Central memory CD4-positive, alpha-beta T cell (primary cell): ENCODE measurements around the gene TBCD.

Experiments
- DNase-seq: peaks from one replicate; pipeline ENCODE4 v3.0.0; 2022

TBCD gene

GRCh38 chr17:82835766-82836512 is 84.1 kb downstream of the TBCD start:
- no peak for DNase-seq

DNA sequence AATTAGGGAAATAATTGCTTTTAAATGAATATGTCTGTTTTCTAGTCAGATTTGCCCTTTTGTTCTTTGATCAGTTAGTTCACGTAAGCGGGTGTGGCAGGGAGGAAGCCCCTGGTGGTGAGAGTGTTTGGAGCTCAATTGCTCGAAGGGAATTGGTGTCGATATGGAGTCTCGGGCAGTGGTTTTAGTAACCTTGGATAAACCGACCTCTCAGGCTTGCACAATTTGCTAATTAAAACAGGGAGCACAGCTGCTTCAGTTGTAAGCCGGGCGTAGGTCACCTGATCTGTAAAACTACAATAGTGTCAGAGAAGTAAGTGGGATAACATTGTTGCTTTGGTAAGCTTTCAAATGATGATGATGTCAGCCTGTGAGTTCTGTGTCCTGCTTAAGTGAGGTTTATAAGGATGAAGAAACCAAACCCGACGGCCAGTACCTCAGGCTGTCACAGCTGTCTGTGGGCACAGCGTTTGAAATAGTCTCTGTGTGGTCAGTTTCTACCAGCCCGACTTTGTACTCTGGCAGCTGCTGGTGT is 85.0 kb downstream of the TBCD start:
- DNase-seq, result no peak

DNA sequence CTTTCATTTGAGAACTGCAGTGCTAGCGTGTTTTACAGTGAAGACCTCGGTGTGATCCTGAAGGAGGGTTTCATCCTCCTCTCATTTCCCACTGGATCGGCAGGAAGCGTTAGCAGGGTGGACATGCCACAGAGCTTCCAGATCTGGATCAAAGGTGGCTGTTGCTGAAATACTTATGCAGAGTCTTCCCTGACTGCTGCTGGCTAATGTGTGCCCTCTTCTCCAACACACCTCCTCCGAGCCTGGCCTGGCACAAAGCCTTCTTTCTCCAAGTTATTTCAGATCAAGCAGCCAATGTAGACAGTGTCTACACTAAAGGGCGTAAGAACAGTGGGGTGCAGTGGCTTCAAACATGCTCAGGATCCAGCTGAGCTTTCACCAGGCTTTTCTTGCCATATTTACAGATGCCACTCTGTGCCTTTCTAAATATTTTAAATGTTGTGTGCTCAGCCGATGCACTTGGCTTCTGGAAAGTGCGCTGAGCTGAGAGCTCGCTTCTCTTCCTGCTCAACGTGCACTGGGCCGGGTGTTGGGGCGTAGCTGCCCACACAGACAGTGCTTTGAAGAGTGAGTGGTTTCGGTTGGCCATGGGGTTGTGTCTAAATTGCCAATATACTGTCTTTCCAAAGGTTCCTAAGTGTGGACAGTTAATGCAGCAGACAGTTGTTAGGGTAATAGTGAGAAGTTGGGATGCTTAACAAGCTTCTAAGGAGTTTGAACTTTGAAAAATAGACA is 85.9 kb downstream of the TBCD start:
- DNase-seq, result no peak

DNA sequence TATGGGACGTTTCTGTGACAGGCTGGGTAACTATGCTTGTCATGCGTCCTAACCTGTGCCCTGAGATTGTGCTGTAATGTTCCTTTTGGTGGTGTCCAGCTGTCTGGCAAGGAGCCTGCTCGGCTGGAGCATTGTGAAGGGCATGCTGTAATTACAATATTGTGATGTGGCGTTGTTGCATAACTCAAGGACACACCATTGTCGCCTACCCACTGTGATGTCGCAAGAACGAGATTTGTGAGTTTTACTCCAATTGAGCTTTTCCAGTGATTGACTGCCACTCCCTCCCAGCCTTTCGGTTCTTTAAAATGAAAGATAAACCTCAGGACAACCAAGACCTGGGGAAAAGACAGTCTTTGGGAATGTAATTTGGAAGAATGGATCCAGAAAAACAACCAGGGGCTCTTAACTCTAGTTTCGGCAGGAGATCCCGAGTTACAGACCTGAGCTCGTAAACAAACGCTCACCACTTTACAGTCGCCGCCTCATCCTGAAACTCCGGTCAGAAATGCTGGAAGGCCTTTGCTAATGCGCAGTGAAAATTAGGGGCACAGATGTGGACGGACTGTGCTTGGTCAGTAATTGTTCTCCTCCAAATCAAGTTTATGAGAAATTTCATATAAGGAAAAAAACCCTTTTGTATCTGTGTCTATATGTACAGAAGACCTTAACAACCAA is 86.7 kb downstream of the TBCD start:
- no peak for DNase-seq

DNA sequence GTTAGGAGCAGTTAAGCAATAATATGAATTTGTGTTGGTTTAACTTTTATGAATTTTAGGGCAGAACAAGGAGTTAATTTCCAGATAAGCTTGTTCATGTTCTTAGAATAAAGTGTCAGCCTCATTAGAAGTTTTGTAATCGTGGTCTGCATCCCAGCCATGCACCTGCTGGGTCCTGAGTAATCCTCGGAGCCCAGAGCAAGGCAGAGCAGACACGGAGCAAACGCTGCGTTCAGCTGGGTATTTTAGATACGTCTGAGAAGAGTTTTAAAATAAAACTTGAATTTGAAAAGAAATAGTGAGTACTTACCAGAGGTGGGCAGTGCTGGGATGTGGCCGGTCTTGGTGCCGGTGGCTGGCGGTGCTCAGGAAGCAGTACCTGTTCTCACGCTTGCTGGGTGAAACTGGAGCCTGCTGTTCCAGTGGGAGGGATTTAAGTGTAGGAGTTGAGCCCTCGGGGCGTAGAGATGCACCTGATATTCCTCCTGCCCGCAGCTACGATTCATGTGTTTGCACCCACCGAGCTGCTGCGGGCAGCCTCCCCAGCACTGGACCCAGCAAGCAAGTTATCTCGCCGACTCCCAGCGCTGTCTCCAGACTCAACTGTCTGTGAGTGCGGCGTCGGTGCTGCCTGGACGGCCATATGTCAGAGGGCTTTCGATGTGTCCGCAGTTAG is 87.9 kb downstream of the TBCD start, which contains the start of gene ZNF750:
Gene ZNF750 (minus strand): TSS at position 406 of the 676 bp plus-strand sequence. CDS start 7,568 bp downstream, outside the sequence.
- no peak for DNase-seq

DNA sequence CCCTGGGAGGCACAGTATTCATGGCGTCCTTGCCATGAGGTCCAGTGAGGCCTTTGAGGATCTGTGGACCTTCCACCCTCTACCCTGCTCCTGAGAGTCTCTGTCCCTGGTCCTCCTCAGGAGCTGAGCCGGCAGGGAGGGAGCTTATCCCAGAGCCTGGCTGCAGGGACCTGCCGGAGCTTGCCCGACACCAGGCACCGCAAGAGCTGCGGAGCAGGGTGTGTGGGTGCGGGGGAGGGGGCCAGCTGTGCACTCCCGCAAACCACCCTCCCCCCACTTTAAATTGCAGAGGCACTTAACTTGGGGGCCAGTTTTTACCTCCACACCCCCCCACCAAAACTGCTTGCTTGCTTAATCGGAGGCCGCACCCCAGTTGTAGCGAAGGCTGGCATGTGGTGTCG is 88.6 kb downstream of the TBCD start:
- DNase-seq, result no peak

GRCh38 chr17:82841921-82842596 is 90.2 kb downstream of the TBCD start:
- DNase-seq, result no peak

DNA sequence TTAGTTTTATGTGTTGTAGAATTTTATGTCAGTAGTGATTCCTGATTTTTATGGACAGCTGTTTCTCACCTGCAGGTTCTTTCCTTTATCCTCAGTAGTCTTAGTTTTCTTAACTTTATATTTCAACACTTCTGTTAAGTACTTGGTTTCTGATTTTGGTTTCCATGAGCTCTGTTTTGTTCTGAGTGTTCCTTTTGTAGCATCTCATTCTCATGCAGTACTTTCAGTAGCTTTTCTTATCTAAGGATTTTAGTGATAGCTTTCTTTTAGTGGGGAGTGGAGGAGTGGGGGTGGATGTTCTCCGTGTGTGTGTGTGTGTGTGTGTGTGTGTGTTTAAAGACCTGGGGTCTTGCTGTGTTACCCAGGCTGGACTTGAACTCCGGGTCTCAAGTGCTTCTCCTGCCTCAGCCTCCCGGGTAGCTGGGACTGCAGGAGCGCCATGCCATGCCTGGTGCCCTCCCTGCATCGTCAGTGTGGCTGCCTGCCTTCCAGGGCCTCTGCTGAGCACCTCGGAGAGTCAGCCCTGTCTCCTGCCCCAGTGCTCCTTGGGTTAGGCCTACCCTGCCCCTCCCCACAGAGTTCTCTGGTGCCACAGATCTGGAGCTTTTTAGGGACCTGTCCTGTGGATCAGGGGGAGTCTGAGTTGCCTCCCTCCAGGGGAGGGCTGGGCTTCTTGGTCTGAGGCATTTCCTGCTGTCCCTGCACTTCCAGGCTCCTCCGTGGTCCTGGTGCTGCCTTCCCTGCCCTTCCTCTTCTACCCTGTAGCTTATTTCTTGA is 92.2 kb downstream of the TBCD start:
- DNase-seq, result no peak

- no peak for DNase-seq
Observed at GRCh38 chr17:82844796-82845162, 92.9 kb downstream of the TBCD start.

- DNase-seq, result no peak
Observed at GRCh38 chr17:82845163-82845807, 93.4 kb downstream of the TBCD start.

- no peak for DNase-seq
Observed at GRCh38 chr17:82846061-82846691, 94.3 kb downstream of the TBCD start.

- peak; percentile 20 for DNase-seq
Observed at GRCh38 chr17:82848022-82848592, 96.2 kb downstream of the TBCD start.

DNA sequence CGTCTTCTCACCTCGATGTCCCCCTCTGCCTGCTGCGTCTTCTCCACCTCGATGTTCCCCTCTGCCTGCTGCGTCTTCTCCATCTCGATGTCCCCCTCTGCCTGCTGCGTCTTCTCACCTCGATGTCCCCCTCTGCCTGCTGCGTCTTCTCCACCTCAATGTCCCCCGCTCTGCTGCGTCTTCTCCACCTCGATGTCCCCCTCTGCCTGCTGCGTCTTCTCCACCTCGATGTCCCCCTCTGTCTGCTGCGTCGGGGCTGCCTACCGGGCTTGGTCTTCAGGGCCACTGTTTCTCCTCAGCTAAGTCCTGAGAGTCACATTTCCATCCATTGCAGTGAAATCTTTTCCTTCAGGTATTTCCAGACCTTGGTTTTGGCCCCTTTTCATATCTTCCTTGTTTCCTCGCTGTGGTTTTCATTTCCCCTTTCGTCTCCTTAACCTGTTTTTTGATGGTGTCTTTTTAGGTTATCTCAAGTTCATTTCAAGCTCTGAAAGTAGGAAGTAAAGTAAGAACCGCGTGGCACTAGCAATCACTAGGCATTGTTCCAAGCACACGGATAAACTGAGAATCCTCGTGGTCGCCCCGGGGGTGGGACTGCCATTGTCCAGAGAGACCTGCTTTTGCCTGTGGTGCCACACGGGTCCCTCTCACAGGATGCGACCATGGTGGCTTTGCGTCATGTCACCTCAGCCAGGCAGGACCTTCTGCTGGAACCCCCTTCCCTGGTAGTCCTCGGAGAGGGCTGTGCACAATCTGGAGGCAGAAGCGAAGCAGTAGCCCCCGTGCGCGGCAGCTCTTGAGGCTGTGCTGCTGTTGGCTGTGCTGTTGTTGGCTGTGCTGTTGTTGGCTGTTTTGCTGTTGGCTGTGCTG is 97.4 kb downstream of the TBCD start:
- no peak for DNase-seq

- DNase-seq, result no peak
Observed at GRCh38 chr17:82851381-82851780, 99.5 kb downstream of the TBCD start.

- no peak for DNase-seq
Observed at GRCh38 chr17:82854226-82854625, 102.4 kb downstream of the TBCD start.

GRCh38 chr17:82856361-82856760 is 104.5 kb downstream of the TBCD start:
- DNase-seq, result no peak

- peak; percentile 31 for DNase-seq
Observed at GRCh38 chr17:82858376-82859126, 106.7 kb downstream of the TBCD start.
